Brain microvascular endothelial cell (primary cell): ENCODE measurements around the gene USP49.
"Not testable (repeated sequence)": the region's sequence is repeated elsewhere in the genome, so short reads cannot be mapped to it uniquely, and the experiment has no call there.

Experiments used
- DNase-seq: peaks from one replicate; pipeline ENCODE4 v3.0.0-alpha.2; 2020
- H3K27ac ChIP-seq: fragments of 250-450 bp; sonication (Bioruptor Pico); 2 replicates; pipeline ENCODE4 v1.5.1; 2020; ENCODE audit warnings: mild to moderate bottlenecking, moderate library complexity
- H3K27me3 ChIP-seq: fragments of 250-450 bp; sonication (Bioruptor Pico); replicated peaks from 2 replicates; pipeline ENCODE4 v1.5.1; 2020; ENCODE audit warnings: mild to moderate bottlenecking
- H3K36me3 ChIP-seq: fragments of 250-450 bp; sonication (Bioruptor Pico); replicated peaks from 2 replicates; pipeline ENCODE4 v1.5.1; 2020; ENCODE audit warnings: mild to moderate bottlenecking
- H3K4me3 ChIP-seq: 2 replicates; pipeline ENCODE4 v1.5.1; 2011; ENCODE audit warnings: low read depth, mild to moderate bottlenecking, control low read depth, low read length, moderate library complexity
- CTCF ChIP-seq: IDR thresholded peaks from 2 replicates; pipeline ENCODE4 v1.5.1; 2011; ENCODE audit warnings: low read depth, mild to moderate bottlenecking, moderate library complexity, low read length, control low read depth, inconsistent platforms; ENCODE audit errors: missing control alignments
- in situ Hi-C: cut with HindIII; loops from 2 replicates; pipeline ENCODE4 v1.10.0; 2017; ENCODE audit warnings: low sequenced_read_pairs, low pct_ligation_motif_present

Gene USP49

GRCh38 chr6:41821266-41821665 lies 73.9 kb downstream of the USP49 start:
- no peak for DNase-seq
- Histone ChIP-seq H3K27me3 (no peaks in the 10 kb centered on the region), H3K4me3 (no peak overlapping the region), H3K36me3 (no peaks in the 10 kb centered on the region), H3K27ac (no peak overlapping the region)
- TF ChIP-seq CTCF = no peak
- in situ Hi-C loops = no loop called here

GRCh38 chr6:41818271-41819054 lies 76.7 kb downstream of the USP49 start:
- in situ Hi-C loops = no loop called here
- Histone ChIP-seq H3K4me3 (no peak overlapping the region), H3K27ac (no peak overlapping the region), H3K27me3 (no peaks in the 10 kb centered on the region), H3K36me3 (no peaks in the 10 kb centered on the region)
- TF ChIP-seq CTCF = no peak
- no peak for DNase-seq

GRCh38 chr6:41815587-41815986 lies 79.6 kb downstream of the USP49 start:
- no peaks in the 10 kb centered on the region for H3K27me3 ChIP-seq
- no peak overlapping the region for H3K27ac ChIP-seq
- no peak for TF ChIP-seq CTCF
- in situ Hi-C loops = no loop called here
- no peak overlapping the region for H3K4me3 ChIP-seq
- DNase-seq = no peak
- H3K36me3 ChIP-seq = no peaks in the 10 kb centered on the region

GRCh38 chr6:41814629-41815028 lies 80.5 kb downstream of the USP49 start:
- TF ChIP-seq CTCF = no peak

GRCh38 chr6:41813956-41814355 lies 81.2 kb downstream of the USP49 start:
- Histone ChIP-seq H3K27me3 (no peaks in the 10 kb centered on the region), H3K36me3 (no peaks in the 10 kb centered on the region), H3K27ac (no peak overlapping the region), H3K4me3 (no peak overlapping the region)
- in situ Hi-C loops = no loop called here
- no peak for TF ChIP-seq CTCF
- DNase-seq = no peak

More at GRCh38 chr6:41814629-41815028, 80.5 kb downstream of the USP49 start:
- no peak for DNase-seq
- Histone ChIP-seq H3K27ac (no peak overlapping the region), H3K27me3 (no peaks in the 10 kb centered on the region), H3K4me3 (no peak overlapping the region), H3K36me3 (no peaks in the 10 kb centered on the region)
- in situ Hi-C loops = no loop called here

GRCh38 chr6:41813469-41813868 lies 81.7 kb downstream of the USP49 start:
- no peaks in the 10 kb centered on the region for H3K36me3 ChIP-seq
- in situ Hi-C loops = no loop called here
- H3K27ac ChIP-seq = no peak overlapping the region
- H3K27me3 ChIP-seq = no peaks in the 10 kb centered on the region
- no peak for DNase-seq
- no peak for TF ChIP-seq CTCF
- no peak overlapping the region for H3K4me3 ChIP-seq

GRCh38 chr6:41811946-41812345 lies 83.2 kb downstream of the USP49 start:
- H3K4me3 ChIP-seq, H3K27ac ChIP-seq, H3K36me3 ChIP-seq, H3K27me3 ChIP-seq, in situ Hi-C loops, DNase-seq: not testable (repeated sequence)
